ENCODE data around the gene EXTL1. TPM values are rescaled to one million over a fixed set of nuclear protein-coding genes. Genes with fewer than 3 reads are reported as not detected.

Gene EXTL1
- total RNA-seq, 2 experiments from 2014 or later, result not detected

DNA sequence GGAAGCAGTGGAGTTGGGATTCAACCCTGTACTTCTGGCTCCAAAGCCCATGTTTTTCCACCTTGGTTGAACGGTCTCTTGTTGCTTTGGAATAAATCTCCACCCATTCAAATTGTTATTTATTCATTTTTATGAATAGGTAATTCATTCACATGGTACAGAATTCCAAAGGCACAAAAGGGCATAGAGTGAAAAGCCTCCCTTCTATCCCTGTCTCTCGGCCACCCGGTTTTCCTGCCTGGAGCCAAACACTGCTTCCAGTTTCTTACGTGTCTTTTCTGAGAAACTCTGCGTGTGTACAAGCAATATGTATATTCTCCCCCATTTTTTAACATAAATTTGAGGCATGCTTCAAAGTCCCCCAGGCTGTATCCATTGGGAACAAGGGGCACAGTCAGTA, 3.9 kb downstream of the EXTL1 start:
- CTCF ChIA-PET, result interaction anchor here (1.0 kb wide), 1 partner anchor 22 kb away, joined by 4 read pairs; no protein-coding TSS in a partner anchor
- Mint-ChIP-seq H3K4me3 (no peak overlapping the region), H3K36me3 (ENCODE audit: low read depth) (no peaks in the 10 kb centered on the region), H3K27me3 (no peaks in the 10 kb centered on the region), H3K4me1 (ENCODE audit: low read depth) (no peaks in the 10 kb centered on the region), H3K27ac (no peak overlapping the region), H3K9me3 (no peaks in the 10 kb centered on the region)
- H3K4me3 ChIP-seq (ENCODE audit: low read length), result no peak overlapping the region
- no peak overlapping the region for H3K27ac ChIP-seq (ENCODE audit: low read depth in 1 of 2, low read length in 2 of 2)
- POLR2A ChIA-PET, result no interaction called here
- H3K9me3 ChIP-seq (ENCODE audit: control insufficient read depth in 1 of 2, insufficient read depth in 1 of 2, low read length in 2 of 2), result no peaks in the 10 kb centered on the region
- TF ChIP-seq, protein P1, sequence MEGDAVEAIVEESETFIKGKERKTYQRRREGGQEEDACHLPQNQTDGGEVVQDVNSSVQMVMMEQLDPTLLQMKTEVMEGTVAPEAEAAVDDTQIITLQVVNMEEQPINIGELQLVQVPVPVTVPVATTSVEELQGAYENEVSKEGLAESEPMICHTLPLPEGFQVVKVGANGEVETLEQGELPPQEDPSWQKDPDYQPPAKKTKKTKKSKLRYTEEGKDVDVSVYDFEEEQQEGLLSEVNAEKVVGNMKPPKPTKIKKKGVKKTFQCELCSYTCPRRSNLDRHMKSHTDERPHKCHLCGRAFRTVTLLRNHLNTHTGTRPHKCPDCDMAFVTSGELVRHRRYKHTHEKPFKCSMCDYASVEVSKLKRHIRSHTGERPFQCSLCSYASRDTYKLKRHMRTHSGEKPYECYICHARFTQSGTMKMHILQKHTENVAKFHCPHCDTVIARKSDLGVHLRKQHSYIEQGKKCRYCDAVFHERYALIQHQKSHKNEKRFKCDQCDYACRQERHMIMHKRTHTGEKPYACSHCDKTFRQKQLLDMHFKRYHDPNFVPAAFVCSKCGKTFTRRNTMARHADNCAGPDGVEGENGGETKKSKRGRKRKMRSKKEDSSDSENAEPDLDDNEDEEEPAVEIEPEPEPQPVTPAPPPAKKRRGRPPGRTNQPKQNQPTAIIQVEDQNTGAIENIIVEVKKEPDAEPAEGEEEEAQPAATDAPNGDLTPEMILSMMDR (IDR thresholded peaks at IDR 0.05), result no peak
- ATAC-seq (ENCODE audit: poor library complexity) (no peak), DNase-seq (no peak)
- no peaks in the 10 kb centered on the region for H3K36me3 ChIP-seq (ENCODE audit: insufficient read depth, low read length)
- no peaks in the 10 kb centered on the region for H3K4me1 ChIP-seq (ENCODE audit: insufficient read depth, low read length)
- H3K27me3 ChIP-seq (ENCODE audit: control insufficient read depth in 1 of 2, insufficient read depth in 2 of 2, low read length in 2 of 2), result no peaks in the 10 kb centered on the region
- intact Hi-C loops (cut with DNase I, micrococcal nuclease), result no loop called here

GRCh38 chr1:26027716-26028489, 6.3 kb downstream of the EXTL1 start:
- Mint-ChIP-seq H3K27me3 (no peaks in the 10 kb centered on the region), H3K4me3 (no peak overlapping the region), H3K27ac (no peak overlapping the region), H3K36me3 (ENCODE audit: low read depth) (no peaks in the 10 kb centered on the region), H3K4me1 (ENCODE audit: low read depth) (no peaks in the 10 kb centered on the region), H3K9me3 (no peaks in the 10 kb centered on the region)
- Histone ChIP-seq H3K36me3 (ENCODE audit: insufficient read depth, low read length) (no peaks in the 10 kb centered on the region), H3K9me3 (ENCODE audit: control insufficient read depth in 1 of 2, insufficient read depth in 1 of 2, low read length in 2 of 2) (no peaks in the 10 kb centered on the region), H3K4me3 (ENCODE audit: low read length) (no peak overlapping the region), H3K27ac (ENCODE audit: low read depth in 1 of 2, low read length in 2 of 2) (no peak overlapping the region), H3K4me1 (ENCODE audit: insufficient read depth, low read length) (no peaks in the 10 kb centered on the region), H3K27me3 (ENCODE audit: control insufficient read depth in 1 of 2, insufficient read depth in 2 of 2, low read length in 2 of 2) (peaks cover 0 to 2% of the 10 kb centered on the region in 2 experiments)
- no peak for ATAC-seq (ENCODE audit: poor library complexity)
- TF ChIP-seq, protein P1 (IDR thresholded peaks at IDR 0.05), result no peak
- POLR2A ChIA-PET, result no interaction called here
- intact Hi-C loops (cut with DNase I, micrococcal nuclease), result no loop called here
- no peak for DNase-seq
- CTCF ChIA-PET, result no interaction called here

GRCh38 chr1:26028490-26028980, 7.0 kb downstream of the EXTL1 start:
- Histone ChIP-seq H3K36me3 (ENCODE audit: insufficient read depth, low read length) (no peaks in the 10 kb centered on the region), H3K27me3 (ENCODE audit: control insufficient read depth in 1 of 2, insufficient read depth in 2 of 2, low read length in 2 of 2) (peaks cover 0 to 2% of the 10 kb centered on the region in 2 experiments), H3K9me3 (ENCODE audit: control insufficient read depth in 1 of 2, insufficient read depth in 1 of 2, low read length in 2 of 2) (no peaks in the 10 kb centered on the region), H3K27ac (ENCODE audit: low read depth in 1 of 2, low read length in 2 of 2) (no peak overlapping the region), H3K4me3 (ENCODE audit: low read length) (no peak overlapping the region), H3K4me1 (ENCODE audit: insufficient read depth, low read length) (no peaks in the 10 kb centered on the region)
- H3K9me3 Mint-ChIP-seq, result no peaks in the 10 kb centered on the region
- ChIA-PET CTCF (no interaction called here), POLR2A (no interaction called here)
- H3K4me1 Mint-ChIP-seq (ENCODE audit: low read depth), result no peaks in the 10 kb centered on the region
- no peak overlapping the region for H3K27ac Mint-ChIP-seq
- intact Hi-C loops (cut with DNase I, micrococcal nuclease), result no loop called here
- no peaks in the 10 kb centered on the region for H3K36me3 Mint-ChIP-seq (ENCODE audit: low read depth)
- no peak overlapping the region for H3K4me3 Mint-ChIP-seq
- TF ChIP-seq, protein P1 (IDR thresholded peaks at IDR 0.05), result no peak
- DNase-seq (no peak), ATAC-seq (ENCODE audit: poor library complexity) (no peak)
- no peaks in the 10 kb centered on the region for H3K27me3 Mint-ChIP-seq
